ENCODE results near the gene ZNF683.

Gene ZNF683

DNA sequence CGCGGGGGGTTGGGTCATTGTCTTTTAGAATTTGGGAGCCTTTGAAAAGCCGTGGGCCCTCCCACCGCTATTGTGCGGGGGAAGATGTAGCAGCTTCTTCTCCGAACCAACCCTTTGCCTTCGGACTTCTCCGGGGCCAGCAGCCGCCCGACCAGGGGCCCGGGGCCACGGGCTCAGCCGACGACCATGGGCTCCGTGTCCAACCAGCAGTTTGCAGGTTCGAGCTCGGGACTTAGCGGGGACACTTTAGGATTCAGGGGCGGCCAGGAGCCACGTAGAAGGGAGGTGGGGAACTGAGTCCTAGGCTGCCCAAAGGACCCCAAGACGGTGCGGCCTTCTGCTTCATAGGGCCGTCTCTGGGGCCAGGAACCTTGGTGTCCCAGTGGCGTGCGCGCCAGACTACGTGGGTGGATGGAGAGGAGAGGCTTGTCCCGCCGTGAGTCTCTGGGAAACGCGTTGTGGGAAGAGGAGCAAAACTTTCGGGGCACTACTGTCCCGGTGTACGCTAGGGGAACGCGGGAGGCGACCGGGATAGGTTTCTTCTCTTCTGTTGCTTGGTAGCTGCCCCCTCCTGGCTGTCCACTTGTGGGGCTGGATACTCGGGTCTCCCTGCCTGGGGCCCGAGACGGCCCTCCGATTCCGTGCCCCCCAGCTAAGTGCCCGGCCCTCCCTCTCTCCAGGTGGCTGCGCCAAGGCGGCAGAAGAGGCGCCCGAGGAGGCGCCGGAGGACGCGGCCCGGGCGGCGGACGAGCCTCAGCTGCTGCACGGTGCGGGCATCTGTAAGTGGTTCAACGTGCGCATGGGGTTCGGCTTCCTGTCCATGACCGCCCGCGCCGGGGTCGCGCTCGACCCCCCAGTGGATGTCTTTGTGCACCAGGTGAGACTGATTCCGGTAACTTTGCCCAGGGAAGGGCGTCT is 38.4 kb upstream of the ZNF683 start, which contains the start of gene LIN28A:
Gene LIN28A, plus strand, starts transcription at position 112 of the 918 bp plus-strand sequence. Its CDS starts 75 bp downstream, at position 187.
- DNase-seq (ENCODE audit: low read depth) = no peak
- TF ChIP-seq, protein P1, sequence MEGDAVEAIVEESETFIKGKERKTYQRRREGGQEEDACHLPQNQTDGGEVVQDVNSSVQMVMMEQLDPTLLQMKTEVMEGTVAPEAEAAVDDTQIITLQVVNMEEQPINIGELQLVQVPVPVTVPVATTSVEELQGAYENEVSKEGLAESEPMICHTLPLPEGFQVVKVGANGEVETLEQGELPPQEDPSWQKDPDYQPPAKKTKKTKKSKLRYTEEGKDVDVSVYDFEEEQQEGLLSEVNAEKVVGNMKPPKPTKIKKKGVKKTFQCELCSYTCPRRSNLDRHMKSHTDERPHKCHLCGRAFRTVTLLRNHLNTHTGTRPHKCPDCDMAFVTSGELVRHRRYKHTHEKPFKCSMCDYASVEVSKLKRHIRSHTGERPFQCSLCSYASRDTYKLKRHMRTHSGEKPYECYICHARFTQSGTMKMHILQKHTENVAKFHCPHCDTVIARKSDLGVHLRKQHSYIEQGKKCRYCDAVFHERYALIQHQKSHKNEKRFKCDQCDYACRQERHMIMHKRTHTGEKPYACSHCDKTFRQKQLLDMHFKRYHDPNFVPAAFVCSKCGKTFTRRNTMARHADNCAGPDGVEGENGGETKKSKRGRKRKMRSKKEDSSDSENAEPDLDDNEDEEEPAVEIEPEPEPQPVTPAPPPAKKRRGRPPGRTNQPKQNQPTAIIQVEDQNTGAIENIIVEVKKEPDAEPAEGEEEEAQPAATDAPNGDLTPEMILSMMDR (IDR thresholded peaks at IDR 0.05; ENCODE audit: control insufficient read depth, insufficient read depth, low read depth, low read length, missing control alignments) = no peak
- no peak within 1 kb of the TSS for H3K4me3 ChIP-seq (ENCODE audit: control insufficient read depth, low read depth, low read length)

DNA sequence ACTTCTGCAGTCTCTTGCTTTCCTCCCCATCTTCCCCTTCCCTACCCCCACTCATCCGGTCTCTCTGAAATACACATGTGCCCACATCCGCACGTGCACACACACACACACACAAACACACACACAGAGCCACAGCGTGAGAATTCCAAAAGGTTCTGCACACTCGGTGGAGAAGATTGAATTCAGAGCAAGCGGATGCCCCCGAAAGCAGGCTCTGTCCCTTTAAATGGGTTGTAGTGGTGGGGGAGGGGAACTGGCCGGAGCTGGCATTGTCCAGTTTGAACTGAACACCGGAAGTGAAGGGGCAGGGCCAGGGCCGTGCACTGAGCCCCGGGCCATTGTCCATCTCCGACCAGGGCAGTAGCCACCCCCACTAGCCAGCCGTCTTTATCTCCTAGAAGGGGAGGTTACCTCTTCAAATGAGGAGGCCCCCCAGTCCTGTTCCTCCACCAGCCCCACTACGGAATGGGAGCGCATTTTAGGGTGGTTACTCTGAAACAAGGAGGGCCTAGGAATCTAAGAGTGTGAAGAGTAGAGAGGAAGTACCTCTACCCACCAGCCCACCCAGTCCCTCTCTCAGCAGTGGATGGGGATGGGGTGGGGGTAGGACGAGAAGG is 36.7 kb upstream of the ZNF683 start:
- no peak for DNase-seq (ENCODE audit: low read depth)
- TF ChIP-seq, protein P1 (IDR thresholded peaks at IDR 0.05; ENCODE audit: control insufficient read depth, insufficient read depth, low read depth, low read length, missing control alignments) = no peak
- no peak overlapping the region for H3K4me3 ChIP-seq (ENCODE audit: control insufficient read depth, low read depth, low read length)

DNA sequence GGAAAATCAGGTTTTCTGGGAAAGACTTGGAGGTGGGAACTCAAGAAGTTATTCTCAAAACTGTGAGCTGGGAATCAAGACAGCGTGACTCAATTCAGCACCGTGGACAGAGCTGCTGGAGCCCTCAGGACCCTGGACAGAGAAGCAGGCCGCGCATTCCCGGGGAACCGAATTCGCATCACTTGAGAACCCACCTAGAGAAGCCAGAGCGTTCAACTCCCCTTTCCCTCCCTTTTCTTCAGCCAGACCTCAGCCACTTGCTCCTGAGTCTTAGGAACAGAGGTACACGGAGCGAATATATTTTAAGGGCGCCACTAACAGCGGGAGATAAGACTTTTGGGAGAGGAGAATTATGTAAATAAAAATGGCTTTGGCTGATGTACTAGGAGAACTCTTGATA is 36.1 kb upstream of the ZNF683 start:
- DNase-seq (ENCODE audit: low read depth) = no peak
- TF ChIP-seq, protein P1 (IDR thresholded peaks at IDR 0.05; ENCODE audit: control insufficient read depth, insufficient read depth, low read depth, low read length, missing control alignments) = no peak

DNA sequence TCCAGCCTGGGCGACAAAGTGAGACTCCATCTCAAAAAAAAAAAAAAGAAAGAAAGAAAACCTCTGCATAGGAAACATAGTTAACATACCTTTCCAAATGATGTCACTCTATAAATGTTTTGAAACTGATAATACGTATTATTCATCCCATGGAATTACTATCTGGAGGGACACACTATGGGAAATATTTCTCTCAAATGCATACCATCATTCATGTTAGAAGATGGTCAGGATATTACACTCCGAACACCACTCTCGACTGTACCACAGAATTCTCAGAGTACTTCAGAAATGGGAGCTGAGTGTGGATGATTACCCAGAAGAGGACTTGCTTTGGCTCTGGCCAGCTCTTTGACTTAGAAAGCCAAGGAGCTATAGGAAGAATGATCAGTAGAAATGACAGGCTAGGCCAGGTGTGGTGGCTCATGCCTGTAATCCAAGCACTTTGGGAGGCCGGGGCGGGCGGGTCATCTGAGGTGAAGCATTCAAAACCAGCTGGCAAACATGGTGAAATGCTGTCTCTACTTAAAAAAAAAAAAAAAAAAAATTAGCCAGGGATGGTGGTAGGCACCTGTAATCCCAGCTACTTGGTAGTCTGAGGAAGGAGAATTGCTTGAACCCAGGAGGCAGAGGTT is 32.8 kb upstream of the ZNF683 start:
- no peak overlapping the region for H3K4me3 ChIP-seq (ENCODE audit: control insufficient read depth, low read depth, low read length)
- no peak for DNase-seq (ENCODE audit: low read depth)
- TF ChIP-seq, protein P1 (IDR thresholded peaks at IDR 0.05; ENCODE audit: control insufficient read depth, insufficient read depth, low read depth, low read length, missing control alignments) = no peak

More for the DNA sequence above, 36.1 kb upstream of the ZNF683 start:
- H3K4me3 ChIP-seq (ENCODE audit: control insufficient read depth, low read depth, low read length) = no peak overlapping the region

DNA sequence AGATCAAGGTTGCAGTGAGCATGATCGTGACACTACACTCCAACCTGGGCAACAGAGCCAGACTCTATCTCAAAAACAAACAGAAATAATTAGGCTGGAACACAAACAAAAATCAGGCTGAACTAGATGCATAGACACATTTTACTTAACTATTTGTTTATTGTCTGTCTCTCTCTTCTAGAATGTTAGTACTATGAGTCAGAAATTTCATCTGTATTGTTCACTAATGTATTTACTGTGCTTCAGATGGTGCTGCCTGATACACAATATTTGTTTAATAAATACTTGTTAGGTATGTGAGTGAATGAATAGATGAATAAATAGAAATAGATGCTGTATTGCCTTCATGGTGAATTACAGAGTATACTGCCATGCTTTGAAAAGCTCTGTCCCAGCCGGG is 32.1 kb upstream of the ZNF683 start:
- TF ChIP-seq, protein P1 (IDR thresholded peaks at IDR 0.05; ENCODE audit: control insufficient read depth, insufficient read depth, low read depth, low read length, missing control alignments) = no peak
- no peak for DNase-seq (ENCODE audit: low read depth)
- H3K4me3 ChIP-seq (ENCODE audit: control insufficient read depth, low read depth, low read length) = no peak overlapping the region

DNA sequence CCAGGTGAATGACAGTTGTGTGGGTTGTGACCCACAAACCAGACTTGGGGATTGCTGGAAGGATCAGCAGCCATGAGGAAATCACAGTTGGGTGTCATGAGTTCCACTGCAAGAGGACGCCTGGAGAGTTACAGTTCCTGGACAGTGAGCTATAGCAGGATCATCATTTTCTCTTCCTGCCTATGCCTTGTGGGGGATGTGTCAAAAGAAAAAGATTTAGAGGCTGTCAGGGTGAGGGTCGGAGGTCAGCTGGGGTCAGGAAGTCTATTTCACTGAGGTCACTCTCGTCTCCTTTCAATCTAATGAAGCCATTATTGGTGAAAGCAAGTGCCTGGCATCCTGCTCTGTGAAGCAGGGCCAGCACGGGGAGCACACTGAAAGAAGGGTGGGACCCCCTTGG is 31.1 kb upstream of the ZNF683 start:
- no peak overlapping the region for H3K4me3 ChIP-seq (ENCODE audit: control insufficient read depth, low read depth, low read length)
- TF ChIP-seq, protein P1 (IDR thresholded peaks at IDR 0.05; ENCODE audit: control insufficient read depth, insufficient read depth, low read depth, low read length, missing control alignments) = no peak
- no peak for DNase-seq (ENCODE audit: low read depth)

Measured in AG09309 (cell line).